ENCODE data around the gene BACE1-AS. TPM values are rescaled to one million over a fixed set of nuclear protein-coding genes. Genes with fewer than 3 reads are reported as not detected.
"Not testable (repeated sequence)": the region's sequence is repeated elsewhere in the genome, so short reads cannot be mapped to it uniquely, and the experiment has no call there.

The BACE1-AS gene
- total RNA-seq, 3 donors from 2014 or later = 5.9 to 8.9 (median 6.6) TPM

- Histone ChIP-seq H3K27ac (no peak overlapping the region), H3K4me3 (no peak overlapping the region), H3K36me3 (no peaks in the 10 kb centered on the region), H3K27me3 (no peaks in the 10 kb centered on the region), H3K4me1 (no peaks in the 10 kb centered on the region), H3K9me3 (no peaks in the 10 kb centered on the region)
- intact Hi-C loops (cut with DNase I; ENCODE audit: low total_unique reads) = no loop called here
- no peak for DNase-seq (ENCODE audit: low spot score in 2 of 2)
- TF ChIP-seq, protein P1, sequence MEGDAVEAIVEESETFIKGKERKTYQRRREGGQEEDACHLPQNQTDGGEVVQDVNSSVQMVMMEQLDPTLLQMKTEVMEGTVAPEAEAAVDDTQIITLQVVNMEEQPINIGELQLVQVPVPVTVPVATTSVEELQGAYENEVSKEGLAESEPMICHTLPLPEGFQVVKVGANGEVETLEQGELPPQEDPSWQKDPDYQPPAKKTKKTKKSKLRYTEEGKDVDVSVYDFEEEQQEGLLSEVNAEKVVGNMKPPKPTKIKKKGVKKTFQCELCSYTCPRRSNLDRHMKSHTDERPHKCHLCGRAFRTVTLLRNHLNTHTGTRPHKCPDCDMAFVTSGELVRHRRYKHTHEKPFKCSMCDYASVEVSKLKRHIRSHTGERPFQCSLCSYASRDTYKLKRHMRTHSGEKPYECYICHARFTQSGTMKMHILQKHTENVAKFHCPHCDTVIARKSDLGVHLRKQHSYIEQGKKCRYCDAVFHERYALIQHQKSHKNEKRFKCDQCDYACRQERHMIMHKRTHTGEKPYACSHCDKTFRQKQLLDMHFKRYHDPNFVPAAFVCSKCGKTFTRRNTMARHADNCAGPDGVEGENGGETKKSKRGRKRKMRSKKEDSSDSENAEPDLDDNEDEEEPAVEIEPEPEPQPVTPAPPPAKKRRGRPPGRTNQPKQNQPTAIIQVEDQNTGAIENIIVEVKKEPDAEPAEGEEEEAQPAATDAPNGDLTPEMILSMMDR (IDR thresholded peaks at IDR 0.05) = no peak
- TF ChIP-seq POLR2A (IDR thresholded peaks at IDR 0.05) = no peak
- no peak for TF ChIP-seq POLR2AphosphoS5 (IDR thresholded peaks at IDR 0.05)
These were observed 34.6 kb upstream of the BACE1-AS start for GRCh38 chr11:117256573-117256972.

GRCh38 chr11:117258576-117258975, 32.6 kb upstream of the BACE1-AS start:
- H3K36me3 ChIP-seq = no peaks in the 10 kb centered on the region

GRCh38 chr11:117259417-117259816, 31.7 kb upstream of the BACE1-AS start:
- Histone ChIP-seq H3K27me3 (no peaks in the 10 kb centered on the region), H3K9me3 (no peaks in the 10 kb centered on the region), H3K4me3 (no peak overlapping the region), H3K4me1 (no peaks in the 10 kb centered on the region), H3K36me3 (no peaks in the 10 kb centered on the region), H3K27ac (no peak overlapping the region)
- no peak for TF ChIP-seq POLR2A (IDR thresholded peaks at IDR 0.05)
- TF ChIP-seq POLR2AphosphoS5 (IDR thresholded peaks at IDR 0.05) = no peak
- TF ChIP-seq, protein P1 (IDR thresholded peaks at IDR 0.05) = no peak
- no peak for DNase-seq (ENCODE audit: low spot score in 2 of 2)
- intact Hi-C loops (cut with DNase I; ENCODE audit: low total_unique reads) = no loop called here

More at GRCh38 chr11:117258576-117258975, 32.6 kb upstream of the BACE1-AS start:
- Histone ChIP-seq H3K9me3 (no peaks in the 10 kb centered on the region), H3K4me3 (no peak overlapping the region), H3K4me1 (no peaks in the 10 kb centered on the region), H3K27me3 (no peaks in the 10 kb centered on the region), H3K27ac (no peak overlapping the region)
- intact Hi-C loops (cut with DNase I; ENCODE audit: low total_unique reads) = no loop called here
- no peak for DNase-seq (ENCODE audit: low spot score in 2 of 2)
- TF ChIP-seq POLR2A (IDR thresholded peaks at IDR 0.05) = no peak
- no peak for TF ChIP-seq POLR2AphosphoS5 (IDR thresholded peaks at IDR 0.05)
- TF ChIP-seq, protein P1 (IDR thresholded peaks at IDR 0.05) = no peak

DNA sequence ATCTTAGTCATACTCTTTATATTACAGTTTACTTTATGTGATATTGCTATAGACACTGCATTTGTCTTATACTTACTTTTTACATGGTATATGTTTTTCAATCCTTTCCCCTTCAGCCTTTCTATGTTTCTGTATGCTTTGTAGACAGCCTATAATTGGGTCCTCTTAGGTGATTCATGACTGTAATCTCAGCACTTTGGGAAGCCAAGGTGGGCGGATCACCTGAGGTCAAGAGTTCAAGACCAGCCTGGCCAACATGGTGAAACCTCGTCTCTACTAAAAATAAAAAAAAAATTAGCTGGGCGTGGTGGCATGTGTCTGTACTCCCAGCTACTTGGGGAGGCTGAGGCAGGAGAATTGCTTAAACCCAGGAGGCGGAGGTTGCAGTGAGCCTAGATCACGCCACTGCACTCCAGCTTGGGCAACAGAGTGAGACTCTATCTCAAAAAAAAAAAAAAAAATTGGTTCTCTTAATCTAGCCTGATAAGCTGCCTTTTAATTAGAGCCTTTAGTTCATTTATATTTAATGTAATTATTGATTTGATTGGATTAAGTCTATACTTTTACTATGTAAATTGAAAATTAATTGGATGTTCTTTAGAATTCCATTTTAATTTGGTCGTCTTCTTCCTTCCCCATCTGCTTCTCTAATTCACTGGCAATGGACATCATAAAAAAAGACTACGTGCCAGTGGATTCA, 26.4 kb upstream of the BACE1-AS start:
- H3K36me3 ChIP-seq; H3K27me3 ChIP-seq; DNase-seq (ENCODE audit: low spot score in 2 of 2); H3K4me1 ChIP-seq; H3K4me3 ChIP-seq; H3K9me3 ChIP-seq; intact Hi-C loops (cut with DNase I; ENCODE audit: low total_unique reads); H3K27ac ChIP-seq: not testable (repeated sequence)

DNA sequence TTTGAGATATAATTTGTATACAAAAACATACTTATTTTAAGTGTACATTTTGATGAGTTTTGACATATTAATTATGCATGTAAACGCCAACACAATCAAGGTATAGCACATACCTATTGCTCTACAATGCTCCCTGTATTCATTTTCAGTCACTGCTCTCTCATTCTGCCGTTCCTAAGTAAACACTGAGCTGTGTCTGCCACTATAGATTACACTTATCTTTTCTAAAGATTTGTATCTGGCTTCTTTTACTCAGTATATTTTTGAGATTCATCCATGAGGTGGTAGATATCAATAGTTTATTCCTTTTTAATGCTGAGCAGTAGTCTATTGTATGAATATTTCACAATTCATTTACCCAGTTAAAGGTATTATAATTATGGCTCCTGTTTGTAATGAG, 25.4 kb upstream of the BACE1-AS start:
- Histone ChIP-seq H3K4me3 (no peak overlapping the region), H3K9me3 (no peaks in the 10 kb centered on the region), H3K4me1 (no peaks in the 10 kb centered on the region), H3K27ac (no peak overlapping the region), H3K27me3 (no peaks in the 10 kb centered on the region), H3K36me3 (peaks cover 4% of the 10 kb centered on the region)
- no peak for TF ChIP-seq POLR2A (IDR thresholded peaks at IDR 0.05)
- TF ChIP-seq, protein P1 (IDR thresholded peaks at IDR 0.05) = no peak
- no peak for TF ChIP-seq POLR2AphosphoS5 (IDR thresholded peaks at IDR 0.05)
- intact Hi-C loops (cut with DNase I; ENCODE audit: low total_unique reads) = no loop called here
- no peak for DNase-seq (ENCODE audit: low spot score in 2 of 2)
